ENCODE data around the gene CACNA1C. TPM values are rescaled to one million over a fixed set of nuclear protein-coding genes. Genes with fewer than 3 reads are reported as not detected.
A peak's percentile ranks its signal among the peaks of the same experiment; 100 is the strongest.

CACNA1C gene
- total RNA-seq, 1 donor from 2014 or later = 1.6 TPM

GRCh38 chr12:2393996-2394395 lies 341.2 kb downstream of the CACNA1C start:
- Mint-ChIP-seq H3K4me1 (peaks cover 18% of the 10 kb centered on the region), H3K36me3 (ENCODE audit: low read depth) (no peaks in the 10 kb centered on the region), H3K27me3 (ENCODE audit: low read depth) (no peaks in the 10 kb centered on the region), H3K9me3 (no peaks in the 10 kb centered on the region), H3K4me3 (no peak overlapping the region), H3K27ac (ENCODE audit: unreplicated experiment) (no peak overlapping the region)
- DNase-seq (ENCODE audit: low read depth, low spot score) = no peak
- no peak for TF ChIP-seq CTCF (conservative IDR thresholded peaks at IDR 0.05)

GRCh38 chr12:2395354-2395977 lies 342.7 kb downstream of the CACNA1C start:
- H3K4me1 Mint-ChIP-seq = peaks cover 18% of the 10 kb centered on the region
- H3K27ac Mint-ChIP-seq (ENCODE audit: unreplicated experiment) = no peak overlapping the region
- H3K36me3 Mint-ChIP-seq (ENCODE audit: low read depth) = no peaks in the 10 kb centered on the region
- no peaks in the 10 kb centered on the region for H3K27me3 Mint-ChIP-seq (ENCODE audit: low read depth)
- H3K9me3 Mint-ChIP-seq = no peaks in the 10 kb centered on the region
- TF ChIP-seq CTCF (conservative IDR thresholded peaks at IDR 0.05) = peak; percentile 94
- peak; percentile 71 for DNase-seq (ENCODE audit: low read depth, low spot score)
- no peak overlapping the region for H3K4me3 Mint-ChIP-seq

GRCh38 chr12:2396448-2396871 lies 343.7 kb downstream of the CACNA1C start:
- Mint-ChIP-seq H3K4me1 (peaks cover 18% of the 10 kb centered on the region), H3K27ac (ENCODE audit: unreplicated experiment) (no peak overlapping the region), H3K9me3 (no peaks in the 10 kb centered on the region), H3K27me3 (ENCODE audit: low read depth) (no peaks in the 10 kb centered on the region), H3K36me3 (ENCODE audit: low read depth) (no peaks in the 10 kb centered on the region), H3K4me3 (no peak overlapping the region)
- no peak for TF ChIP-seq CTCF (conservative IDR thresholded peaks at IDR 0.05)
- DNase-seq (ENCODE audit: low read depth, low spot score) = no peak

GRCh38 chr12:2397356-2398045 lies 344.7 kb downstream of the CACNA1C start:
- Mint-ChIP-seq H3K4me1 (peaks cover 18% of the 10 kb centered on the region), H3K27me3 (ENCODE audit: low read depth) (no peaks in the 10 kb centered on the region), H3K4me3 (no peak overlapping the region), H3K9me3 (no peaks in the 10 kb centered on the region), H3K27ac (ENCODE audit: unreplicated experiment) (peak overlapping the region; percentile 57), H3K36me3 (ENCODE audit: low read depth) (no peaks in the 10 kb centered on the region)
- TF ChIP-seq CTCF (conservative IDR thresholded peaks at IDR 0.05) = no peak
- DNase-seq (ENCODE audit: low read depth, low spot score) = no peak

GRCh38 chr12:2401040-2401439 lies 348.3 kb downstream of the CACNA1C start:
- H3K9me3 Mint-ChIP-seq = no peaks in the 10 kb centered on the region

More at GRCh38 chr12:2401040-2401439, 348.3 kb downstream of the CACNA1C start:
- H3K4me1 Mint-ChIP-seq = peaks cover 15% of the 10 kb centered on the region
- H3K27ac Mint-ChIP-seq (ENCODE audit: unreplicated experiment) = no peak overlapping the region
- no peaks in the 10 kb centered on the region for H3K36me3 Mint-ChIP-seq (ENCODE audit: low read depth)
- no peak for DNase-seq (ENCODE audit: low read depth, low spot score)
- H3K4me3 Mint-ChIP-seq = no peak overlapping the region
- H3K27me3 Mint-ChIP-seq (ENCODE audit: low read depth) = no peaks in the 10 kb centered on the region
- TF ChIP-seq CTCF (conservative IDR thresholded peaks at IDR 0.05) = no peak
